ENCODE data around the gene CDKN2AIPNL.

GRCh38 chr5:134417707-134418106, 6.0 kb upstream of the CDKN2AIPNL start:
- TF ChIP-seq CTCF (IDR thresholded peaks at IDR 0.05) (no peak), POLR2A (IDR thresholded peaks at IDR 0.05) (no peak)
